ENCODE data around the gene ADK.
"Not testable (repeated sequence)": the region's sequence is repeated elsewhere in the genome, so short reads cannot be mapped to it uniquely, and the experiment has no call there.

Gene ADK

DNA sequence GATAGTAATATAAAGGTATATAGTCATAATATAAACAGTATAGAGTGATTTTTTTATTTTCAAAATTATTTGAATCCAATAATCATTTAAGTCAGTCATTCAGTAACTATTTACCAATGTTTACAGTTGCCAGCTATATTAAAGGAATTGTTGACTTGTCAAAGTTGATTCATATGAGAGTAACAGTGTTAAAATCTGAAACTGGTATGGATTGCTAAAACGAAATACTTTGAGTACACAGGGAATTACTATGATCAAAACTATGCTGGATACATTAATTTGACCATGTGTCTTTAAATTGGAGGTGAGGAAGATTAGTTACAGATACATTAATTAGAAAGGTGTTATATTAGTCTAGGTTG is 282.6 kb downstream of the ADK start:
- no peak for DNase-seq

DNA sequence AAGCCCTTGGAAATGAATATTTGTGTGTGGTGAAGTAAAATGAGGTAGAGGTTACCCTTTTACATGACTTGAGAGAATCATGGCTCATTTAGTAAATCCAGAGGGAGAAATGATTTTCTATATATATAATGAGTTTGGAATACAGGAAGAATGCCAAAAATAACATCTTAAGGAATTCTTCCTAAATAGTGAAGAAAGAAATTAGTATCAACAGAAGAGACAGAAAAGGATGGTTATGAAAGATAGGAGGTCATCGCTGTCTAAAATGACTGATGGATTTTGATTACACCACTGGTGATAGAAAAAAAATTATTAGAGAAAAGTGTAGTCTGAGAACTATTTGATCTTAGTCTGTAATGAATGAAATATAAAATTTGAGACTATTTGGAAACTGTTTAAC is 283.0 kb downstream of the ADK start:
- no peak for DNase-seq

DNA sequence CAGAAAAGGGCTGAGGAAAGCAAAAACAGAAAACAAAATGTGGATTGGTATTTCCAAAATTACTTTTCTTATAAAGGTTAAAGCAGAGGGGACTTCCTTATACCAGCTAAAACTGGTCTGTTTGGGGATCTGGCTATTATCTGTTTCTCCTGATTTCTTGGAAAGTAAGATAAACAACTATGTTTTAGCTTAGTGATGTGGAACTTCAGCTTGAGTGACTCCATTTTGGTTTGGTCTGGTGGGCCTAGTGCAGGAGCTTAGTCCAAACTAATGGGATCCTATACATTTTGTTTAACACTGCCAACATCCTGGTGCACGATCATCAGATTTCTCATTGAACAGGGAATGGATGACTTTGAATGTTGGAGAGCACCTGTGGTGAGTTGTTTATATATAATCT is 283.5 kb downstream of the ADK start:
- no peak for DNase-seq

DNA sequence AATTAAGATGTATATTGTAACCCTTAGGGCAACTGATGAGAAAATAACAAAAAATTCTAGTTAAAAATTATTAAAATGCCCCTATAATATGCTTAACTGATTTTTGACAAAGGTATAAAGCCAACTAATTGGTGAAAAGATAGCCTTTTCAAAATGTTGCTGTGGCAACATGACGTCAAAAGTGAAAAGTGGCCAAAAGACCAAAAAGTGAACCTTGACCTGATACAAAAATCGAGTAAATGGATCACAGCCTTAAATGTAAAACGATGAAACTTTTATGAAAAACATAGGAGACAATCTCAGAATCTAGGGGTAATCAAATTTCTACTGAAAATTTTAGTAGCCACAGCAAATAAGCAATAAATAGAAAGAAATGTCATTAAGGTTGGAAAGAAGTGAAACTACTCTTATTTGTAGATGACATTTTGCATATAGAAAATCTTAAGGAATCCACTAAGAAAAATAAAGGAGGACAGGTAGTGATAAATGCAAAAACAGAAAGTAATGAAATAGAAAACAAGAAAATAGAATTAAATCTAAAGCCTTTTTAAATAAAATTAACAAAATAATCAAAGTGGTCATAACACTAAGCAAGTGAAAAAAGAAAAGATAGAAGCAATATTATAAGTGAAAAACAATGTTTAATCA is 285.6 kb downstream of the ADK start:
- no peak for DNase-seq

DNA sequence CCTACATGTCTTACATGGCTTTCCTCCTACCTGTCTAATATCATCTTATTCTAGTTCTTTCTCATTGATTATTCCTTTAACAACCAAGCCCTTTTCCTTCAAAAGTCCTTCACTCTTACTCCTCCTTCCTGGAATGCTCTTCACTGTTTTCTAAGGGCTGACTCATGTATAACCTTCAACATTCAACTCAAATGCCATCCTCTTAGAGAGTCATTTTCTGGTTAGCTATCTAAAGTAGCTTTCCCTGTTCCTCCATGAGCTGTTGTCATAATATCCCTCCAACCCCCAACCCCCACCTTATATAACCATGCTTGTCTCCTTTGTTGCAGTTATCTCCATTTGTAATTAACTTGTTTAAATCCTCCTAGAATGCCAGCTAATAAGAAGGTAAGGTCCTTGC is 286.8 kb downstream of the ADK start:
- no peak for DNase-seq

DNA sequence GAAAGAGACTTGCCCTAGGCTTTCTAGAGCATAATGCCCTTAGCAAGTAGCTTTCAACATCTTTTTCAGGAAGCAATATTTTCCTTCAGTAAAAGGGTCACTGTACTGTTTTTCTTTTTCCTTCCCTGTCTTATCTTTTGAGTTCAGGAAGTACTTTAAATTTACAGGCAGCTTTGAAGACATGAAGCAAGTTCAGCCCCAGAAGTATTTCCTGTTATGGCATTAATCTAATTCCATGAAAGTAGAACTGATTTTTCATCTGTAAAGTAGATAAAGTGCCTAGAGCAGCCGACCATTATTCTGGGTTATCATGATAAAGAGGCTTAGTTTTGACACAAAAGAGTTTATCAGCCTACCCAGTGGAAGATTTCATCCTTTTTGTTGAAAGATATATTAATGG is 288.2 kb downstream of the ADK start:
- peak; percentile 22 to 38 for DNase-seq

DNA sequence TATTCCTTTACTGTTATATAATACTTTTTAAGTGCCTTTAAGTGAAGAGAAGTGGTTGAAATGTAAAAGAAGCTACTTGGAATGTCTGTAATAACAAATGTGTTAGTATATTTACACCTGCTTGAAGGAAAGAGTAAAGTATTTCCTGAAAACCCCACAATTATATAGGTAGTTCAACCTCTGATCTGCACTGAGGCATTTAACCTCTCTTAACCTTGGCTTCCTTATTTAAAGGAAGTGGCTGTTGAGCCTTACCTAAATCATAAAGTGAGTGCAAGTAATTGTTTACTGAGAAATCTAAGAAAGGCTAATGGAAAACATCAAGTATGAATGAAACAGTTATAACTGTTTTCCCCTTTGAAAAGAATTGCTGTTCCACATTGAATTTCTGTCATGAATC is 294.5 kb downstream of the ADK start:
- DNase-seq: no peak

DNA sequence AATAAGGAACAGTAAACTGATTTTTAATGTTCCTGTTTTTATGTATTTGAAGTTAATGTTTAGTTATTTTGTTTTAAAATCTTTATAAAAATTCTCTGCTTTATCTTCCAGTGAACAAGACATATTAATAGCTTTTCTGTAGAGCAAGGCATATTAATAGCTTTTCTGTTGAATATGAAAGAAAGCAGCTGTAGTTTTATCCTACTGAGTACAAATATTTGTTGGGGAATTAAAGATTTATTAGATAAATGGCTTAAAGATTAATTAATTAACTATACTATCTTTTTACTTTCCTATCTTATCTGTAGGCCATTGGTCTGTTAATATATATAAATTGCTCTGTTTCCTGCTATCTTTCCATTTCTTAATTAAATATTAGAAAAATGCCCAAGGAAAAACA is 299.6 kb downstream of the ADK start:
- DNase-seq: no peak

DNA sequence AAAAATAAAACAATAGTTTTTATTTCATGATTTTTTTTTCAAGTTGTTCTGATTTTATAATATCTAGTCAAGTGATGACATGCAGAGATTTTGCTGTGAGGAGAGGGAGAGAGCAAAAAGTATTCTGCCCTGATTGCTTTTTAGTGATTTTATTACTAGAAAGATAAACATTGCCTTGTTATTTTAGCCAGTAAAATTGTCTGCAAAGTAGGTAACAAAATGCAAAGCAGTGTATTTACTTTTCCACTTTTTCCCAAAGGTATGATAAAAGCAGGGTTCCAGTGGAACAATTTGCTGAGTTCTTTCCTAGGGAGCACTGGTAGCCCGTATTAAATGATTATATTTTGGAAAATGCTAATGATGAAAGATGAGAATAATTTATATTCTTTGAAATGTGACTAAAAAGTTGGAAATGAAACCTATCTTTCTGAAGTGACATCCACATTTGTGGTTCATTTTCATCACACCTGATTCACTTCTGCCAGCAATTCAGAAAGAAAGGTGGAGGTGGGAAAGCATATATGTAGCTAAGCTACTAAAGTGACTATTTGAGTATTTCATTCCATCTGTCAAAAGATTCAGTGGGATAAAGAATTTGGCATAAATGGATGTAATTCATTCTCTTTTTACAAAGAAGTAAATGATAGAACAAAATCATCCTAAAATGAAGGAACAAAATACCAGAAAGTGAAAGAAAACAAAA is 300.3 kb downstream of the ADK start:
- no peak for DNase-seq

DNA sequence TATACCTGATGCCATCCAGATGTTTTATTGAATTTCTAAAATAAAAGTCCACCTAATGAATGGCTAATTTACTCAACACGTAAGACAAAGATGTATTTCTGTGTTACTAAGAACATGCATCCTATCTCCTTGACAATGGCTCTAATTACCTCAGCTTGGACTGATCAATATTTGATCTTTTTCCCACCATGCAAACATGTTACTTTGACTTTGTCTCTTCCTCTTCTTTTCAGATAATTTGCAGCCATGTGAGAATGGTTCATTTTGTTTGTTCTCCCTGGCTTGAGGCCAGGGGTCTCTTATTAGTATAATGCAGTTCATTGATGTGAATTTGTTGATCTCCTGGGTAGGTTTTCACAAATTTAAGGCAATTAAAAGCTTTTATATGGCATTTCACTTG is 302.1 kb downstream of the ADK start:
- no peak for DNase-seq

DNA sequence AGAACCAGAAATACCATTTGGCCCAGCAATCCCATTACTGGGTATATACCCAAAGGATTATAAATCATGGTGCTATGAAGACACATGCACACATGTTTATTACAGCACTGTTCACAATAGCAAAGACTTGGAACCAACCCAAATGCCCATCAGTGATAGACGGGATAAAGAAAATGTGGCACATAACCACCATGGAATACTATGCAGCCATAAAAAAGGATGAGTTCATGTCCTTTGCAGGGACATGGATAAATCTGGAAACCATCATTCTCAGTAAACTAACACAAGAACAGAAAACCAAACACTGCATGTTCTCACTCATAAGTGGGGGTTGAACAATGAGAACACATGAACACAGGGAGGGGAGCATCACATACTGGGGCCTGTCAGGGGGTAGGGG is 306.5 kb downstream of the ADK start:
- DNase-seq: not testable (repeated sequence)

DNA sequence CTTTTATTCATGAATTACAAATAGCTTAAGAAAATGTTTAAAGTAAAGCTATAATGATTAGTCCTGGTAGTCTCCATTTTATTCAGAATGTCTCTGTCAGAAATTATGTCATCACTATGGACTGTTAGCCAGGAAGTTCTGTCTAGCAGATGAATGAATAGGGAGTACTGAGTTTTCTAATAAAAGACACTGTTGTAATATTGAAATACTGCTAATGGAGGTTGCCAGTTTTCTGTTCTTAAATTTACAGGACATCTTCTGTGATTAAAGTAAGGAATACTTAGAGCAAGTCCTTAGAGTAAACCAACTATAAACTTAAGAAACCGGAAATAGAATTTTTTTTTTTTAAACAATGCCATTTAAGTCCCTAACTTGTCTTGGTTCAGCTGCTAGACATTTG is 309.8 kb downstream of the ADK start:
- no peak for DNase-seq

DNA sequence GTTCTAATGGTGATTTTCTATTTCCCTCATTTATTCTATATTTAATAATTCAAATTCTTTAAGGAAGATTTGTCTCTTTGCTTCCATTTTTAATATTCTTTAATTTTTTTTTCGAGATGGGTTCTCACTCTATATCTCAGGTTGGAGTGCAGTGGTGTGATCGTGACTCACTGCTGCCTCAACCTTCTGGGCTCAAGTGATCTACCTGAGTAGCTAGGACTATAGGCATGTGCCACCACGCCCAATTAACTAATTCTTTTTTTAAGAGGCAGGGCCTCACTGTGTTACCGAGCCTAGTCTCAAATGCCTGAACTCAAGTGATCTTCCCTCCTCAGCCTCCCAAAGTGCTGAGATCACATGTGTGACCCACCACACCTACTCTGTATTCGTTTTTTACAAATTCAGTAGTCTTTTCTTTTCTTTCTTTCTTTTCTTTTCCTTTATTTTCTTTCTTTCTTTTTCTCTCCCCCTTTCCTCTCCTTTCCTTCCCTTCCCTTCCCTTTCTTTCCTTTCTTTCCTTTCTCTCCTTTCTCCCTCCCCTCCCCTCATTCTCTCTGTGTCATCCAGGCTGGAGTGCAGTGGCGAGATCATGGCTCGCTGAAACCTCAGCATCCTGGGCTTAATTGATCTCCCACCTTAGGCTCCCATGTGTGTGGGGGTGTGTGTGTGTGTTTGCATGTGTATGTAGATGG is 323.1 kb downstream of the ADK start:
- DNase-seq: no peak

DNA sequence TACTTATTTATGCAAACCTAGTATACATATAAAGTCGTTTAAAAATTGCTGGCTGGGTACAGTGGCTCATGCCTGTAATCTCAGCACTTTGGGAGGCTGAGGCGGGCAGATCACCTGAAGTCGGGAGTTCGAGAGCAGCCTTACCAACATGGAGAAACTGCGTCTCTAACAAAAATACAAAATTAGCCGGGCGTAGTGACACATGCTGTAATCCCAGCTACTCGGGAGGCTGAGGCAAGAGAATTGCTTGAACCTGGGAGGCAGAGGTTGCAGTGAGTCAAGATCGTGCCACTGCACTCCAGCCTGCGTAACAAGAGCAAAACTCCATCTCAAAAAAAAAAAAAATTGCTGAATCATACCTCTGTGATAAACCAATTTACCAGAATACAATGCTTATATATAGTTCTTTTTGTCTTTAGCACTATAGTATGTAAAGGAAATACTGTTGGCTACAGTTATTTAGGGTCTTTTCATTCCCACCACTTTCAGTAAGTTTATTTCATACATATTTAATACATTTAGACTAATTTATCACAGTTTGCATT is 325.2 kb downstream of the ADK start:
- DNase-seq: not testable (repeated sequence)

DNA sequence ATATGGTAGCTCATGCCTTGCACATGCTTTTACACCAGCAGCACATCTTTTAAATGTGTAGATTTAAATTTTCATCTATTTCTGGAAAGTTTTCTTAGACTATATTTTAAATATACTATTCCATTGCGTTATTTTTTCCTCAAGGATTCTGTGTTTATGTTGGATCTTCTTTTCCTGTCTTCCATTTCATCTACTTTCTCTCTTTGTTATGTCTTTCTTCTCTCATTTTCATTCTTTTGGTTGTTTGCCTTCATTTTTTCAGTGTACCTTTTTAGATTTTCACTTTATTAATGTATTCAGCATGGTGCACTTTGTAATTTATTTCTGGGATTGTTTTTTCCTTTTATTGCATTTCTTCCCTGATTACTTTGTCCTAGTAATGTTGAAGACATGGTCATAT is 329.8 kb downstream of the ADK start:
- no peak for DNase-seq

DNA sequence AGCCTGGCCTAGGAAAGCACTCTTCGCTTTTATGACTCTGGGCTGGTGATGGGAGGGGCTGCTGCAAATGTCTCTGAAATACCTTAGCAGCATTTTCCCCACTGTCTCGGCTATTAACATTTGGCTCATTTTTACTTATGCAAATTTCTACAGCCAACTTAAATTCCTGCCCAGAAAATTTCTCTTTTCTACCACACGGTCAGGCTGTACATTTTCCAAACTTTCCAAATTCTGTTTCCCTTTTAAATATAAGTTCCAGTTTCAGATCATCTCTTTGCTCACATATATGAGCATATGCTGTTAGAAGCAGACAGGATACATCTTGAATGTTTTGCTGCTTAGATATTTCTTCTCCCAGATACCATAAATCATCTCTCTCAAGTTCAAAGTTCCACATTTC is 332.3 kb downstream of the ADK start:
- no peak for DNase-seq

DNA sequence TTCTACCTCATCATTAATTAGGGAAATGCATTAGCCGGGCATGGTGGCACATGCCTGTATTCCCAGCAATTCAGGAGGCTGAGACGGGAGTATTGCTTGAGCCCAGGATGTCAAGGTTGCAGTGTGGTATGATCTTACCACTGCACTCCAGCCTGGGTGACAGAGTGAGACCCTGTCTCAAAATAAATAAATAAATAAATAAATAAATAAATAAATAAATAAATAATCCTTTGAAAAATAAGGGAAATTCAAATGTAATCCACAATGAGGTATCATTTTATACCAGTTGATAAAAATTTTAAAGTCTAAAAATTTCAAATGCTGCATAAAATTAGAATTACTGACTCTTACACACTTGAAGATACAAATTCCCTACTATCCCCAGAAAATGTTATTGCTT is 334.3 kb downstream of the ADK start:
- no peak for DNase-seq

DNA sequence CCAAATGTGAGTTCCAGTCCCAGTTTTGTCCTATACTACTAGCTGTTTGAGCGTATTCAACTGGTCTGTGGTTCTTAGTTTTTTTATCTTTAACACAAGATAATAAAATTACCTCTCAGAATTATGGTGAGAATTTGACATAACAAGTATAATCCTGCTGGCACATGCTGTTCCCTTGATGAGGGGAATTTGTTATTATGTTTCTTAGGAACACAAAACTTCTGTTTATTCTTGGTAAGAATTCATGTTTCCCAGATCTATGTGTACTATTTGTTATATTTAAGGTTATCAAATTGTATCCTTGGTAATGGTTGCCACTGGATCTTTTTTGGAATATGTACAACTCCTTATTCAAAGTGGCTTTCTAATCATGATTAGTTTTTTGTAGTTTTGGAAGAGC is 335.6 kb downstream of the ADK start:
- DNase-seq: no peak

DNA sequence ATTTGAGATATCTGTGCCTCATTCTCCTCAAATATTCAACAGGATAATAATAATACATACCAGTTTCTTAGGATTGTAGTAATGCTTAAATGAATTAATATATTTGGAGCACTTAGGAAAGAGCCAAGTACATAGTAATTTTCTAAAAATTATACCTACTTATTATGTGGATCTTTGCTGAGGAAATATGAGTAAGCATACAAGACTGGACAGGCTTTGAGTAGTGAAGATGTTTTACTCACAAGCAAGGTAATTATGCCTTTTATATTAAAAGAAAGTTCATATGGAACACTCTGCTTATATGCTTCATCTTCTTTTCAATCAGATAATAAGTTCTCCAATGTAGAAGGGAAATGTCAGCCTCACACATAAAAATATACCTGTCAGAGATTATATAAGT is 337.9 kb downstream of the ADK start:
- no peak for DNase-seq

DNA sequence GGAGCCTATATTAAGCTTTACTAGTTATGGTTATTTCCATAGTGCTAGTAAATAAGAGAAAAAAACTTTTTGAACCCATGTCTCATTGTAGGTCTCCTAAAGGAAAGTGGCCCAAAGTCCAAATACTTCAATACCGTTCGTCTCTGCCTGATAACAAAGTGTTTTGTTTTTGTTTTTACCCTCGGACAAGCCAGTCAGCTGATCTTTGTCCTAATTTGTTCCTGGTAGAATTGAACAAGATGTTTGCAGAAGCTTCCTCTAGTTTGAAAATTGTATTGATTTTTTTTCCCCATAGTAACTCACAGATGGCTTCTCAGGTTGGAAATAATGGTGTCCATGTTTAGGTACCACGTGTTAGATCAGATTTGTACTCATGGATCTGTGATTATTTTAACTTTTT is 339.5 kb downstream of the ADK start:
- no peak for DNase-seq

DNA sequence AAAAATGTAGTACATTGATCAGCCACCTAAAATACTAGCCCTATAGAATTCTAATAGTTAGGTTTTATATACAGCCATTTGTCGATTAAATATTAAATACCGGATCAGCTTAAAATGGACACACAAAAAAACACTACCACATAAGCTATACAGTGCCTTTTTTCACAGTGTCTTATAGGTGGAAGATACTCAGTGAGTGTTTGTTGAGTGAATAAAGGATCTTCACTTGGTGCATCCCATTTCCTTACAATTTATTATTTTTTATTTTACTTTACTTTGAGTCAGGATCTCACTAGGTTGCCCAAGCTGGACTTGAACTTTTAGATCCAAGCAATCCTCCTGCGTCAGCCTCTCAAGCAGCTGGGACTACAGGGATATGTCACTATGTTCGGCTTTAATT is 340.0 kb downstream of the ADK start:
- DNase-seq: no peak

DNA sequence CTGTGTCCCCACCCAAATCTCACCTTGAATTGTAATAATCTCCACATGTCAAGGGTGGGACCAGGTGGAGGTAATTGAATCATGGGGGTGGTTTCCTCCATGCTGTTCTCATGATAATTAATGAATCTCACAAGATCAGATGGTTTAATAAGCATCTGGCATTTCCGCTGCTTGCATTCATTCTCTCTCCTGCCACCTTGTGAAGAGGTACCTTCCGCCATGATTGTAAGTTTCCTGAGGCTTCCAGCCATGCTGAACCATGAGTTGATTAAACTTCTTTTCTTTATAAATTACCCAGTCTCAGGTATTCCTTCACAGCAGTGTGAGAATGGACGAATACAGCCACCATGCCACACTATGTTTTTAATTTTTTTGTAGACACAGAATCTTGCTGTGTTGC is 345.3 kb downstream of the ADK start:
- not testable (repeated sequence) for DNase-seq

DNA sequence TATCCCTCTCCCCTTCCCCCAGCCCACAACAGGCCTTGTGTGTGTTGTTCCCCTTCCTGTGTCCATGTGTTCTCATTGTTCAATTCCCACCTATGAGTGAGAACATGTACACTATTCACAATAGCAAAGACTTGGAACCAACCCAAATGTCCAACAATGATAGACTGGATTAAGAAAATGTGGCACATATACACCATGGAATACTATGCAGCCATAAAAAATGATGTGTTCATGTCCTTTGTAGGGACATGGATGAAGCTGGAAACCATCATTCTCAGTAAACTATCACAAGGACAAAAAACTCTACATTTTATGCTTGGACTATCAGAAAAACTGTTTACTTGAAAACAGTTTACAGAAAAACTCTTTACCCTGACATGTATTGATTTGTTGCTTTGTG is 347.6 kb downstream of the ADK start:
- DNase-seq: not testable (repeated sequence)

DNA sequence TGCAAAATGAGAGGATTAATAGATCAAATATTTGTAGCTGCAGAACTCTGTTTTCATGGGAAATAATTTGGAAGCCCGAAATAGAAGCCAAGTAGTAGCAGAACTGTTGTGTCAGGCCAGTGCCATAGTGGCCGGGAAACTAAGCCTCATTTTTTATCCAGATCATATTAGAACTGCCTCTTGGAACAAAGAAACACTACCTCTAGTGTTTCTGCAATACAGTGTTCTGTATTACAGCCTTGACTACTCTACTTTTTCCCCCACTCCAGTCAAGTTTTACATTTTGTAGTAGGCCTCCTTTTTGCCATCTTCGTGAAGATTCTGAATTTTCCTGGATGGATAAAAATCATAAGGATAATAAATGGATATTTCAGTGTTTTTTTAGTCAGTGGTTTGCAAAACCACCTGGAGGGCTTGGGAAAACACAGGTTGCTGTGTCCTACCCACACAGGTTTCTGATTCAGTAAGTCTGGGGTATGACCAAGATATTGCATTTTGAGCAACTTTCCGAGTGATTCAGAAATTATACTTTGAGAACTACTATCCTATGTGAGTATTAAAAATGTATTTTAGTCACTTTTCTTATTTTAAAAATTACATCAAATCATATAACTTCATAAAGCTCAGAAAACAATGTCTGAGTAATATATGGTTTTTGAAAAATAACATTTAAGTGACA is 349.1 kb downstream of the ADK start:
- no peak for DNase-seq

Data from Kasumi-1 (cell line).